DMS79 treated with DMSO at 0.1 percent for 48 hours (cell line): ENCODE results near the gene KRTAP4-3.
"Not testable (repeated sequence)": the region's sequence is repeated elsewhere in the genome, so short reads cannot be mapped to it uniquely, and the experiment has no call there.

Source experiments
- DNase-seq: peaks from one replicate; lab custom pipeline; 2025; lab: John Stamatoyannopoulos, UW

KRTAP4-3 gene

GRCh38 chr17:41168121-41168520 is at the start of gene KRTAP4-3:
KRTAP4-3 (minus strand) TSS chr17:41168221; CDS start chr17:41168172, 49 bp downstream.
- no peak for DNase-seq

- DNase-seq: no peak
Measured at GRCh38 chr17:41215681-41216080, 47.7 kb upstream of the KRTAP4-3 start.

- peak; percentile 31 for DNase-seq
Measured at GRCh38 chr17:41212524-41213169, 44.6 kb upstream of the KRTAP4-3 start.

GRCh38 chr17:41211845-41212466 is 43.9 kb upstream of the KRTAP4-3 start:
- peak; percentile 76 for DNase-seq

GRCh38 chr17:41199421-41200078 is 31.5 kb upstream of the KRTAP4-3 start:
- DNase-seq: no peak

- no peak for DNase-seq
Measured at GRCh38 chr17:41196068-41196467, 28.0 kb upstream of the KRTAP4-3 start.

GRCh38 chr17:41190328-41190727 is 22.3 kb upstream of the KRTAP4-3 start:
- no peak for DNase-seq

- DNase-seq: not testable (repeated sequence)
Measured at GRCh38 chr17:41189837-41190318, 21.9 kb upstream of the KRTAP4-3 start, which contains the start of gene KRTAP9-1. KRTAP9-1 (plus strand) TSS chr17:41189887; CDS start chr17:41189887, 0 bp downstream.

- no peak for DNase-seq
Measured at GRCh38 chr17:41186872-41187271, 18.9 kb upstream of the KRTAP4-3 start.

- no peak for DNase-seq
Measured at GRCh38 chr17:41185001-41185400, 17.0 kb upstream of the KRTAP4-3 start.

GRCh38 chr17:41184480-41184961 is 16.5 kb upstream of the KRTAP4-3 start, which contains the start of gene KRTAP4-1:
KRTAP4-1 (minus strand) TSS chr17:41184911; CDS start chr17:41184854, 57 bp downstream.
- DNase-seq: no peak

GRCh38 chr17:41178843-41179616 is 11.0 kb upstream of the KRTAP4-3 start:
- no peak for DNase-seq

- DNase-seq: no peak
Measured at GRCh38 chr17:41178341-41178740, 10.3 kb upstream of the KRTAP4-3 start.

GRCh38 chr17:41177727-41178271 is 9.8 kb upstream of the KRTAP4-3 start, which contains the start of gene KRTAP4-2:
KRTAP4-2 (minus strand) TSS chr17:41178221; CDS start chr17:41178164, 57 bp downstream.
- no peak for DNase-seq

GRCh38 chr17:41176744-41177387 is 8.8 kb upstream of the KRTAP4-3 start:
- DNase-seq: no peak

- DNase-seq: no peak
Measured at GRCh38 chr17:41171886-41172285, 3.9 kb upstream of the KRTAP4-3 start.

GRCh38 chr17:41167561-41167960 is 460 bp downstream of the KRTAP4-3 start:
- no peak for DNase-seq

- DNase-seq: no peak
Measured at GRCh38 chr17:41163828-41164227, 4.2 kb downstream of the KRTAP4-3 start.

- no peak for DNase-seq
Measured at GRCh38 chr17:41160648-41161047, 7.4 kb downstream of the KRTAP4-3 start, which contains the start of gene KRTAP4-4. KRTAP4-4 (minus strand) TSS chr17:41160748; CDS start chr17:41160691, 57 bp downstream.

GRCh38 chr17:41160190-41160589 is 7.8 kb downstream of the KRTAP4-3 start:
- not testable (repeated sequence) for DNase-seq

GRCh38 chr17:41153856-41154255 is 14.2 kb downstream of the KRTAP4-3 start:
- DNase-seq: no peak
